HG03135 (cell line): ENCODE results near the gene ADAMTS20.

Experiments used
- ATAC-seq: cut with Tn5 transposase; IDR thresholded peaks from one replicate; pipeline ENCODE4 v1.9.1; 2021; ENCODE audit warnings: mild to moderate bottlenecking, moderate library complexity; ENCODE audit not compliant: unreplicated experiment

The ADAMTS20 gene

DNA sequence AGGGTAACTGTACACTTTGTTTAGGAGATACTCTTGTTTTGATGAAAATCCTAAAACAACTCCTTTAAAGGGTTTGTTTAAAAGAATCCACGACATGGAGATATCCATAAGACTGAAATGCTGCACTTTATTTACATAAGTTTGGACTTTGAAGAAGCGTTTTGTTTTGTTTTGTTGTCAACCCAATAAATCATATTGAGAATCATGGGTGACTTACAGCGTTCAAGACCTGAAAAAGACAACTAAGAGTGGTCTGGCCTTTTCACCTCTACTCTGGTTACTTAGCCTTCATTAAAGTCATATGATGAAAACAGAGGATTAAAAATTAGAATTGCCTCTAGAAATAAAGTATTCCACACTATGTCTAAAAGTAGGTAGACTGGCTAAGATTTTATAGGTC lies 234.8 kb downstream of the ADAMTS20 start:
- no peak for ATAC-seq

DNA sequence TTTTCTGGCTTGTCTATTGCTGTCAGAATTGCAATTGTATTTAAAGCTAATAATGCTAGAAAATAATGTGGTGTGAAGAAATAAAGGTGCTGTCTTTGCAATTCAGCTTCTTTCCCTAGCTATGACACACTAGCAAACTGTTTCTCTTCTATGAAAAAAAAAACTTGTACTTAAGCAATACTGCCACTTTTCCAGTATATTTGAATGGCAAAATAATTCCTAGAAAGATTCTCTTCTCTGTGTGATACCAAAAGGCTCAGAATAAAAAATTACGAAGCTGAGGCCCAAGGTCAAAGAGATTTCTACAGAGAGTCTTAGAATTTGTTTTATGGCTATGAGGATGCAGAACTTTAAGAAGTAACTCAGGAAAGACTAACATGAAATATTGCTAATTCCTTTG lies 235.5 kb downstream of the ADAMTS20 start:
- no peak for ATAC-seq

DNA sequence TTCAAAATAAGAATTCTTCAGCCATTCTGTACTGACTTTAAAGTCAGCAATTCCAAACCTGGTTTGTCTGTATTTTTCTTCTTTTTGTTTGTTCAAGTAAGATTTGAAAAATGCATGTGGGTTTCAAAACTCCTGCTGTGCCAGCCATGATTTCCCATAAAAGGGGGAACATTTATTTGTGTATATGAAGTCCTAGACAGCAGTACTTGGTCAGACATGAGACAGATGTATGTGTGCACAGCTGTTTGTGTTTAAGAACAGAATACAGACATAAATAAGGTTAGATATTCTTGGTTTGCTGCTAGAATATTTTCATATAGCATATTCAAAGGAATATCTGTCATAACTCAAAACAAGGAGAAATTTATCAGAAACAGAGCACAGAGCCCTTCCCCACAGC lies 236.0 kb downstream of the ADAMTS20 start:
- ATAC-seq: no peak

DNA sequence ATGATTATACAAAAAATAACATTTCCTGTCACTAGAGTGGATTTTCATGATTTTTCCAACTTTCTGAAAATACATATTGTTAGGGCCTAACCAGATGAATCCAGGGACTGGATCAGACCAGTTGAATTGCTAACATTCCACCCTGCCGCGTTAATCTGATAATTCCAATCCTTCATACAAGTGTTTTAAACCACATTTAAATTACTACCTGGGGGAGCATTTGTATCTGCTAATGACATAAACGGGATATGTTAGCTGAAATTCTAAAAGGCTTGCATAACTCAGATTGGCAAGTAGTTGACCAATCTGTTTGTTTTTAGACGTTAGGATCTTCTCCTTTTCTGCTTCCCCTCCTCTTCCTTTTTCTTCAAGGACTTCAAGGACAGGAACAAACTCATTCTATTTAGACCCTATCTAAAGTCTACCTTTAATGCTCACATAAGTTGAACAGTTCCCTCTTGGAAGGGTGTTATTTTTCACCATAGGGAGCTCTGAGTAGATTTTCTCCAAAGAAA lies 239.0 kb downstream of the ADAMTS20 start:
- no peak for ATAC-seq

DNA sequence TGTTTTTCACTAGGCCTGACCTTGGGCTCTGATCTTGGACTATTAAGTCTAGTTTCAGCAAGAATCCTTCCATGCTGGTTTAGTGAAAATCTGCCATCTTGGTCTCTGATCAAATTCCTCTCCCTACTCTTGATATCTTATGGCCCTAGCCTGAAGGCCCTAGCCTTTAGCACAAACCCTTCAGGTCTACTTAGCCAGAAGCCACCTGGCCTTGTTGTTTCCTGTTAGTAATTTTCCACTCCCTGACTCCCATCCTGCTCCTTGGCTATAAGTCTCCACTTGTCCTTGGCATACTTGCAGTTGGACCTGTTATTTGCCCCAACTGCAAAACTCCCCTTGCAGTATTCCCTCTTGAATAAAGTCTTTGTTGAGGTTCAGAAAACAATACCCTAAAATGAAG lies 241.4 kb downstream of the ADAMTS20 start:
- no peak for ATAC-seq

DNA sequence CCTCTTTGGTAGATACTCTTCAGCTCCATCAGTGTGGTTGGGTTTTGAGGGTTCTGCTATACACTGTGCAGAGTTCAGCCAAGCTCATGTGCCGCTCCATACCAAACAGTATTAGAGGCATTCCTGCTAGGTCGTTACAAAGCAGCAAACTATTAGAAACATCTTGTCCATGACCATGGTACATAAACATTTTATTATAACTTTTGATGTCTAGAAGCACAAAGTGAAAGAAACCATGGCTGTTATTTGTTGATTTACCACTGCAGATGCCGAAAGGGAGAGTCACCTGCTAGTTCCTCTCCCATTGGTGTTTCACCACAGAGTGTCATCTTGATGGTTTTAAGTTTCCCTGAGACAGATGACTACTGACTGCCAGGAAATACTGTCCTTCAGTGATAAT lies 242.0 kb downstream of the ADAMTS20 start:
- ATAC-seq: no peak

DNA sequence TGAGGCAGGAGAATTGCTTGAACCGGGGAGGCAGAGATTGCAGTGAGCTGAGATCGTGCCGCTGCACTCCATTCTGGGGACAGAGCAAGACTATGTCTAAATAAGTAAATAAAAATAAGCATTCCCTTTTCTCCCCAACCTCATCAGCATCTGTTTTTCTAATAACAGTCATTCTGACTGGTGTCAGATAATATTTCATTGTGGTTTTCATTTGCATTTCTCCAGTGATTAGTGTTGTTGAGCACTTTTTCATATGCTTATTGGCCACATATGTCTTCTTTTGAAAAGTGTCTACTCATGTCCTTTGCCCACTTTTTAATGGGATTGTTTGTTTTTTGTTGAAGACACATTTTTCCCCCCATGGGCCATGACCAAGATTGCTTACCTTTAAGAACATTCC lies 243.2 kb downstream of the ADAMTS20 start:
- ATAC-seq: no peak

DNA sequence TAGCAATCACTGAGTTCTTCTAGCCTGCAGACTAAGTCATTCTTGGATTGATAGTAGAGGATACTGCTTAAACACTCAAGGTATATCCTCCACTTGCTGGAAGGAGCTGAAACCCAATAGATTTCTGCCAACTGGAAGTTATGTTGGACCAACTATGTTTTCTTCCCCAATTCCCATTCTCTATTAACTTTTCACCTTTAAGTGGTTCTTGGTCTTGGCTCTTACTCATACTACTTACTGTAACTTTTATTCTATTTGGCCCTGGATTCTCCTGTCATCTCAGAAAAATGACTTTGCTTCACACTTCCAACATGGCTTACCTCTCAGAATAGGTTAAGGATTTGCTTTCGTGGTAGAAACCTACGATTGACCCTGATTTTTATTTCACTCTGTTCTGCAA lies 244.9 kb downstream of the ADAMTS20 start:
- ATAC-seq: no peak

DNA sequence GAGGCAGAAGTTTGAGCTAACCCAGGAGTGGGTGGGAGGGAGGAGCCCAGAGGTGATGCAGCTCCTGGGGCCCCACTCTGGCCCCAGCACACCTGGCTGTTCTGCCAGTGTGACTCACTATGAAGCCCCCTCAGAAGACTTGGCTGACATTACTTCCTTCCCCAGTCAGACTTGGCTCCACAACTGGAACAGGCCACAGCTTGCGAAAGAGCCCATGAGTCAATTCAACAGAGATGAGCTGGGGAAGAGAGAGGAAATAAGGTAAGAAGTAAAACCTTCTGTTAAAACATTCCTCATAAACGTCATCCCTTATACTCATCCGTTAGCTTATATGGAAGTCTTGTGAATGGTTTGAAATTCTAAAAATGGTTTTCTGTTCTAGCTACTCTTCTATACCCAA lies 245.9 kb downstream of the ADAMTS20 start:
- ATAC-seq: no peak

DNA sequence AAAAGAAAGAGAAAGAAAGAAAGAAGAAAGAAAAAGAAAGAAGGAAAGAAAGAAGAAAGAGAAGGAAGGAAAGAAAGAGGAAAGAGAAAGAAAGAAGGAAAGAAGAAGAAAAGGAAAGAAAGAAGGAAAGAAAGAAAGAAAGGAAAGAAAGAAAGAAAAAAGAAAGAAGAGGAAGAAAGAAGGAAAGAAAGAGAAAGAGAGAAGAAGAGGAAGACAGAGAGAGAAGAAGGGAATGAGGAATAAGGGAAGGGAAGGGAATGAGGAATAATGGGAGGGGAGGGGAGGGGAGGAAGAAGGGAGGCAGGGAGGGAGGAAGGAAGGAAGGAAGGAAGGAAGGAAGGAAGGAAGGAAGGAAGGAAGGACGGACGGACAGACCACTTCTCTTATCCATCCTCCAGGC lies 246.9 kb downstream of the ADAMTS20 start:
- no peak for ATAC-seq
